IMR-90 (cell line): ENCODE measurements around the gene TSPAN16. TPM values are rescaled to one million over a fixed set of nuclear protein-coding genes. Genes with fewer than 3 reads are reported as not detected.
A peak's percentile ranks its signal among the peaks of the same experiment; 100 is the strongest.

Experiments
- ATAC-seq: fragments of 200-7000 bp; cut with Tn5 transposase; 2 replicates; pipeline ENCODE4 v1.9.1; 2020; ENCODE audit warnings: low read depth, mild to moderate bottlenecking, moderate library complexity
- BruUV-seq: library from RNA; stranded (reverse); fragments of 400-500 nt; replicated peaks from 2 replicates; lab custom pipeline; 2021; lab: Mats Ljungman, UMichigan
- CTCF ChIA-PET: fragments of 300-600 bp; formaldehyde crosslinking; extraction: SDS; loops from one replicate; lab custom pipeline; 2021; ENCODE audit warnings: antibody characterized with exemption; lab: Yijun Ruan, JAX
- POLR2A ChIA-PET: fragments of 300-600 bp; sonication (Branson Sonifier 250); formaldehyde crosslinking; loops from one replicate; lab custom pipeline; 2022; ENCODE audit warnings: antibody characterized with exemption; ENCODE audit not compliant: unreplicated experiment; lab: Charles Lee
- DNase-seq: peaks from one replicate; pipeline ENCODE4 v3.0.0; 2013
- H2AFZ ChIP-seq: replicated peaks from 2 replicates; pipeline ENCODE3; 2013; ENCODE audit warnings: low read length, mild to moderate bottlenecking; ENCODE audit not compliant: poor library complexity
- H2AK5ac ChIP-seq: 2 replicates; pipeline ENCODE4 v1.6.1; 2013; ENCODE audit warnings: low read depth, low read length, inconsistent platforms
- H2AK9ac ChIP-seq: replicated peaks from 2 replicates; pipeline ENCODE3; 2013; ENCODE audit warnings: mild to moderate bottlenecking, low read depth, low read length, moderate library complexity; ENCODE audit not compliant: poor library complexity
- H2BK120ac ChIP-seq: 2 replicates; pipeline ENCODE4 v1.6.1; 2013; ENCODE audit warnings: low read depth, low read length, inconsistent platforms
- H2BK15ac ChIP-seq: 3 replicates; pipeline ENCODE4 v1.6.1; 2013; ENCODE audit warnings: low read depth, low read length, inconsistent platforms
- H2BK20ac ChIP-seq: 2 replicates; pipeline ENCODE4 v1.6.1; 2013; ENCODE audit warnings: low read depth, mild to moderate bottlenecking, inconsistent platforms, low read length, moderate library complexity
- H2BK5ac ChIP-seq: 2 replicates; pipeline ENCODE4 v1.6.1; 2013; ENCODE audit warnings: mild to moderate bottlenecking, low read depth, low read length, inconsistent platforms; ENCODE audit not compliant: poor library complexity, severe bottlenecking
- H3K14ac ChIP-seq: replicated peaks from 2 replicates; pipeline ENCODE4 v1.6.1; 2013; ENCODE audit warnings: low read depth, low read length, inconsistent platforms
- H3K18ac ChIP-seq: 2 replicates; pipeline ENCODE4 v1.6.1; 2013; ENCODE audit warnings: low read depth, low read length, control low read depth
- H3K23ac ChIP-seq: 2 replicates; pipeline ENCODE4 v1.6.1; 2013; ENCODE audit warnings: low read depth, low read length, inconsistent platforms
- H3K27ac ChIP-seq: 2 replicates; pipeline ENCODE4 v1.5.1; 2013; ENCODE audit warnings: mild to moderate bottlenecking, control low read depth, low read length; ENCODE audit not compliant: insufficient read depth
- H3K27me3 ChIP-seq: 2 replicates; pipeline ENCODE4 v1.6.1; 2013; ENCODE audit warnings: low read length; ENCODE audit not compliant: control insufficient read depth, insufficient read depth
- H3K36me3 ChIP-seq: 2 replicates; pipeline ENCODE4 v1.6.1; 2013; ENCODE audit warnings: low read length, mixed read lengths; ENCODE audit not compliant: control insufficient read depth, insufficient read depth
- H3K4ac ChIP-seq: 2 replicates; pipeline ENCODE4 v1.6.1; 2013; ENCODE audit warnings: low read depth, low read length, inconsistent platforms
- H3K4me1 ChIP-seq: 2 replicates; pipeline ENCODE4 v1.6.1; 2013; ENCODE audit warnings: low read length, mixed read lengths; ENCODE audit not compliant: control insufficient read depth, insufficient read depth
- H3K4me2 ChIP-seq: 2 replicates; pipeline ENCODE4 v1.6.1; 2013; ENCODE audit warnings: low read depth, mild to moderate bottlenecking, control low read depth, low read length, moderate library complexity
- H3K4me3 ChIP-seq: 2 replicates; pipeline ENCODE4 v1.5.1; 2013; ENCODE audit warnings: low read depth, mild to moderate bottlenecking, control low read depth, low read length, moderate library complexity; ENCODE audit not compliant: insufficient read depth
- H3K56ac ChIP-seq: 2 replicates; pipeline ENCODE4 v1.6.1; 2013; ENCODE audit warnings: low read length, inconsistent platforms; ENCODE audit not compliant: insufficient read depth; ENCODE audit errors: extremely low read depth
- H3K79me1 ChIP-seq, 2 experiments: 2 replicates each; pipeline ENCODE4 v1.6.1; 2013; ENCODE audit warnings: low read length in 2 of 2, inconsistent platforms in 1 of 2, low read depth in 1 of 2
- H3K9ac ChIP-seq: 2 replicates; pipeline ENCODE4 v1.6.1; 2013; ENCODE audit warnings: low read depth, low read length, control low read depth
- H3K9me1 ChIP-seq: 2 replicates; pipeline ENCODE4 v1.6.1; 2013; ENCODE audit warnings: low read length, inconsistent platforms; ENCODE audit not compliant: insufficient read depth
- H3K9me3 ChIP-seq: 2 replicates; pipeline ENCODE4 v1.6.1; 2013; ENCODE audit warnings: low read length; ENCODE audit not compliant: control insufficient read depth, insufficient read depth
- H4K20me1 ChIP-seq: 2 replicates; pipeline ENCODE4 v1.6.1; 2013; ENCODE audit warnings: low read length, inconsistent platforms; ENCODE audit not compliant: insufficient read depth
- H4K5ac ChIP-seq: 2 replicates; pipeline ENCODE4 v1.6.1; 2013; ENCODE audit warnings: mild to moderate bottlenecking, low read depth, low read length, control low read depth
- H4K8ac ChIP-seq, 2 experiments: 2 replicates each; pipeline ENCODE4 v1.6.1; 2013; ENCODE audit warnings: low read depth in 2 of 2, low read length in 2 of 2, control low read depth in 1 of 2, inconsistent platforms in 1 of 2
- H4K91ac ChIP-seq: 2 replicates; pipeline ENCODE4 v1.6.1; 2013; ENCODE audit warnings: low read depth, low read length, inconsistent platforms; ENCODE audit not compliant: insufficient read depth
- CEBPB ChIP-seq: IDR thresholded peaks from 2 replicates; pipeline ENCODE4 v1.6.1; 2012; ENCODE audit warnings: low read depth, low read length, improper control_type of control experiment
- CHD1 ChIP-seq: IDR thresholded peaks from 2 replicates; pipeline ENCODE4 v1.6.1; 2012; ENCODE audit warnings: low read depth, low read length, improper control_type of control experiment
- FOS ChIP-seq: fragments of 150-350 bp; IDR thresholded peaks from 2 replicates; pipeline ENCODE4 v1.6.1; 2016; ENCODE audit warnings: low read depth, low read length
- RCOR1 ChIP-seq: IDR thresholded peaks from 2 replicates; pipeline ENCODE4 v1.6.1; 2012; ENCODE audit warnings: mild to moderate bottlenecking, low read length, improper control_type of control experiment; ENCODE audit not compliant: insufficient replicate concordance
- RFX5 ChIP-seq: IDR thresholded peaks from 2 replicates; pipeline ENCODE4 v1.8.0; 2012; ENCODE audit warnings: low read depth, mild to moderate bottlenecking, low read length, moderate library complexity
- SMC3 ChIP-seq: fragments of 150-350 bp; IDR thresholded peaks from 2 replicates; pipeline ENCODE4 v1.6.1; 2016; ENCODE audit warnings: low read depth, mild to moderate bottlenecking, antibody characterized with exemption, low read length, moderate library complexity
- USF2 ChIP-seq: fragments of 150-350 bp; IDR thresholded peaks from 2 replicates; pipeline ENCODE4 v1.6.1; 2017; ENCODE audit warnings: mild to moderate bottlenecking, antibody characterized with exemption, low read length, low read depth
- WGBS, 2 experiments: methylation state at CpG; one replicate each; pipeline versions ENCODE4 v1.1.5 to v1.1.7; 2013; ENCODE audit warnings: missing lambda C conversion rate in 2 of 2; ENCODE audit not compliant: insufficient read length in 1 of 2; ENCODE audit errors: extremely low coverage in 2 of 2; 5-methylcytosine and 5-hydroxymethylcytosine counted together
- dilution Hi-C: fragments of 300-500 bp; cut with HindIII; formaldehyde crosslinking; loops from one replicate; pipeline ENCODE4 v1.14.3; 2018; ENCODE audit warnings: low sequenced_read_pairs; ENCODE audit not compliant: unreplicated experiment
- in situ Hi-C: fragments of 300-500 bp; cut with MboI; formaldehyde crosslinking; loops from 3 replicates; pipeline ENCODE4 v1.14.3; 2019; ENCODE audit warnings: low sequenced_read_pairs, inconsistent platforms, mixed read lengths
- intact Hi-C: fragments of 100-400 bp; cut with micrococcal nuclease; formaldehyde crosslinking; loops from 2 replicates; pipeline ENCODE4 v1.10.0; 2022
- polyA plus RNA-seq, 3 experiments: library from polyadenylated mRNA; depleted of rRNA; stranded (reverse); fragments of >200 nt; gene quantifications; 2 replicates each; pipeline ENCODE4 v1.2.3, GENCODE V29; 2012; ENCODE audit warnings: low replicate concordance in 1 of 3
- total RNA-seq: library from RNA; depleted of rRNA; stranded (reverse); fragments of >200 nt; gene quantifications from 2 replicates; pipeline ENCODE4 v1.2.3, GENCODE V29; 2012

The TSPAN16 gene
- total and polyA plus RNA-seq, 2 of the 4 experiments (the other 2 are of a cell fraction) = not detected

GRCh38 chr19:11345122-11345803 is 49.3 kb downstream of the TSPAN16 start:
- H4K20me1 ChIP-seq = peaks cover 9% of the 10 kb centered on the region; the same call in 1 of the 2 replicates
- CTCF ChIA-PET = interaction anchor here (1.7 kb wide), 1 partner anchor 51 kb away, joined by 4 read pairs; no protein-coding TSS in a partner anchor
- dilution Hi-C loops (no loop called here), intact Hi-C loops (no loop called here), in situ Hi-C loops (no loop called here)
- peak overlapping the region; percentile 68 for H3K4me2 ChIP-seq
- peak overlapping the region; percentile 80 for H3K27ac ChIP-seq
- H3K23ac ChIP-seq = peak overlapping the region; percentile 57; the same call in 1 of the 2 replicates
- no peak overlapping the region for H3K18ac ChIP-seq
- WGBS, 2 experiments = 53% methylated on average over 4 of the region's 15 CpGs; no CpG with 5 or more reads in 1 of the 2 experiments
- peaks cover 5% of the 10 kb centered on the region for H3K9me1 ChIP-seq
- H2AK9ac ChIP-seq = peak overlapping the region; percentile 9
- H4K91ac ChIP-seq = peak overlapping the region; percentile 3; the same call in 1 of the 2 replicates
- DNase-seq = no peak
- no peaks in the 10 kb centered on the region for H3K27me3 ChIP-seq
- peaks cover 8% of the 10 kb centered on the region for H3K4me1 ChIP-seq
- peaks cover 8% of the 10 kb centered on the region; the same call in 1 of the 2 replicates for H3K9me3 ChIP-seq
- peak overlapping the region; percentile 37; the same call in 1 of the 2 replicates for H2BK120ac ChIP-seq
- TF ChIP-seq SMC3 = no peak
- TF ChIP-seq RFX5 = no peak
- TF ChIP-seq FOS = no peak
- TF ChIP-seq RCOR1 = no peak
- no peak for TF ChIP-seq CEBPB
- no peak for TF ChIP-seq CHD1
- no peak for TF ChIP-seq USF2
- peak overlapping the region; percentile 55; the same call in 1 of the 2 replicates for H2BK20ac ChIP-seq
- H3K4me3 ChIP-seq = peak overlapping the region; percentile 73
- peaks cover 10 to 23% of the 10 kb centered on the region in 2 experiments; a peak in 3 of 4 replicates for H3K79me1 ChIP-seq
- BruUV-seq = no TSS peak
- no peak overlapping the region for H2BK5ac ChIP-seq
- peak overlapping the region; percentile 66; the same call in 1 of the 2 replicates for H3K56ac ChIP-seq
- POLR2A ChIA-PET = no interaction called here
- peak overlapping the region; percentile 70 for H3K4ac ChIP-seq
- peak overlapping the region; percentile 83 for H3K9ac ChIP-seq
- no peak for ATAC-seq
- no peak overlapping the region for H4K5ac ChIP-seq
- H2AFZ ChIP-seq = peak overlapping the region; percentile 5
- H2AK5ac ChIP-seq = peak overlapping the region; percentile 89
- H2BK15ac ChIP-seq = peak overlapping the region; percentile 53; the same call in 1 of the 3 replicates
- H3K14ac ChIP-seq = no peak overlapping the region
- 0 out of 2 replicates have a peak, but pooled peaks cover 1% of the 10 kb centered on the region for H3K36me3 ChIP-seq
- peak overlapping the region; percentile 55 to 89; a peak in 2 of 4 replicates for H4K8ac ChIP-seq
